IPS DF 6.9 (cell line): ENCODE data around the gene NGRN.
A peak's percentile ranks its signal among the peaks of the same experiment; 100 is the strongest.

Source experiments
- DNase-seq: peaks from one replicate; pipeline ENCODE4 v3.0.0-alpha.2; 2013; ENCODE audit warnings: low read depth, low spot score
- H3K27ac ChIP-seq: one replicate; pipeline ENCODE4 v1.5.1; 2013; ENCODE audit warnings: low read length, control low read depth
- H3K27me3 ChIP-seq: 2 replicates; pipeline ENCODE4 v1.6.1; 2013; ENCODE audit warnings: mild to moderate bottlenecking, low read length; ENCODE audit not compliant: control insufficient read depth, insufficient read depth
- H3K36me3 ChIP-seq: 2 replicates; pipeline ENCODE4 v1.6.1; 2013; ENCODE audit warnings: low read length; ENCODE audit not compliant: control insufficient read depth, insufficient read depth
- H3K4me1 ChIP-seq: 2 replicates; pipeline ENCODE4 v1.6.1; 2013; ENCODE audit warnings: low read length; ENCODE audit not compliant: control insufficient read depth, insufficient read depth
- H3K4me3 ChIP-seq: 2 replicates; pipeline ENCODE4 v1.5.1; 2013; ENCODE audit warnings: mild to moderate bottlenecking, low read length
- H3K9me3 ChIP-seq: 2 replicates; pipeline ENCODE4 v1.6.1; 2013; ENCODE audit warnings: low read length, inconsistent platforms; ENCODE audit not compliant: control insufficient read depth, insufficient read depth
- WGBS: extraction: QIAGEN DNeasy Blood & Tissue Kit; methylation state at CpG from one replicate; pipeline ENCODE4 v1.1.7; 2013; ENCODE audit warnings: mixed read lengths, missing lambda C conversion rate; ENCODE audit not compliant: insufficient read length, insufficient coverage; 5-methylcytosine and 5-hydroxymethylcytosine counted together

Gene NGRN

GRCh38 chr15:90265271-90266060 is at the start of gene NGRN:
Gene NGRN (plus strand): TSS chr15:90265672. CDS start chr15:90265713, 41 bp downstream.
- Histone ChIP-seq H3K4me1 (no peaks in the 10 kb centered on the region), H3K27me3 (no peaks in the 10 kb centered on the region), H3K36me3 (0 out of 2 replicates have a peak, but pooled peaks cover 1% of the 10 kb centered on the region), H3K4me3 (peak within 1 kb of the TSS; percentile 91), H3K9me3 (no peaks in the 10 kb centered on the region), H3K27ac (no peak within 1 kb of the TSS)
- DNase-seq = no peak
- WGBS = no CpG with 5 or more reads among the region's 59 CpGs

DNA sequence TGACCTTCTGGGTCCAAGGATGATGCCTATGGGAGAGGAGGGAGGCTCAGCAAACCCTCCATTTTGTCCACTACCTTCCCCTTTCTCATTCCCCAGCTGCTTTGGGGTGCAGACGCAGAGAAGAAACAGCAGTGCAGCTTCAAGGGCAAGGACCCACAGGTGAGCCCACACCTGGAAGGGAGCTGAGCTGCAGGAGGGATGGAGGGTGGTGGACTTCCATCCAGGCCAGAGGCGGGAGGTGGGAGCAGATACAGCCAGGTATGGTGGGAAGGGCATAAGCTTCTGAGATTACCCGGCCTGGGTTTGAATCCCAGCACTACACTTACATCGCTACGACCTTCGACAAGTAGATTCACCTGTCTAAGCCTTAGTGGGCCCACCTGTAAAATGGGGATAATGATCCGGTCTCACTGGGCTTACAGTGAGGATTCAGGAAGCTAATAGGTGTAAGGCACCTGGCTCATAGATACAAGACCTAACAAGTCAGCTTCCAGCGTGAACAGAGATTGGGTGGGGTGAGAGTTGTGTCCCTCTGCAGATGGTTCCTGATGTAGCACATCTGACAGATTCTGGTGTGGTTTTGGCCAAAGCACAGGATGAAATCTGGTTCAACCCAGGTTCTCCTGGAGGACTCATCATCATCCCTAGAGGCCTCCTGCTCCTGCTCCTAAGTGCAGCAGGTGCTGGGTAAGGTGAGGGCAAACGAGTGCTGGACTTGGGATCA is 47.6 kb upstream of the NGRN start:
- Histone ChIP-seq H3K27me3 (no peaks in the 10 kb centered on the region), H3K4me1 (no peaks in the 10 kb centered on the region), H3K36me3 (no peaks in the 10 kb centered on the region), H3K9me3 (no peaks in the 10 kb centered on the region), H3K27ac (no peak overlapping the region), H3K4me3 (no peak overlapping the region)
- WGBS = no CpG with 5 or more reads among the region's 9 CpGs
- no peak for DNase-seq

DNA sequence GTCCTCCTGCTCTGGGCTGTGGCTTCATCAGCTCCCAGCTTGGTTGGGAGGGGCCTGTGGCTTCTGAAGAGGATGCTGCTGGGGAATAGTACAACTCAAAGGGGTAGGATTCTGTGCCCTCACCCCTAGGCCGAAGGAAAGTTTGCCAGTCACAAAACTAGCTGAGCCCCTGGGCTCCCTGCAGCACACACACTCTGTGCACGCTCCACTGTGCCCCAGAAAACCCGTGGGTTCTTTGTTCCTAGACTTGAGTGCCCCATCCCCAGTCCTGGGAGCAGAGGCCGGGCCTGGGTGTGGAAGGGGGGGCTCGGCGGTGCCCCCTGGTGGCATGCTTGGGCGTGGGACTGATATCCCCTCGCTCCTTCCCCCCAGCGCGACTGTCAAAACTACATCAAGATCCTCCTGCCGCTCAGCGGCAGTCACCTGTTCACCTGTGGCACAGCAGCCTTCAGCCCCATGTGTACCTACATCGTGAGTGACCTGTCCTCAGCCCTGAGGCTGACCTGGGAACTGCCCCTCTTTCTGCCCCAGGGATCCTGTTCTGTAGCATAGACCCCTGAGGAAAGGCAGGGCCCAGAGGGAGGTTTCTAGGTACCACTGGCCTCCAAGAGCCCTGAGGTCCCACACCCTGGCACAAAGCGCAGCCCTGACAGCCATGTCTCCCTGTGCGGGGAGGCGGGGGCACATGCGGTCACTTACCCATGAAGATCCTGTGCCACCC is 45.9 kb upstream of the NGRN start:
- no peaks in the 10 kb centered on the region for H3K9me3 ChIP-seq
- no peaks in the 10 kb centered on the region for H3K27me3 ChIP-seq
- no peak for DNase-seq
- H3K4me1 ChIP-seq = no peaks in the 10 kb centered on the region
- no peak overlapping the region for H3K27ac ChIP-seq
- no peak overlapping the region for H3K4me3 ChIP-seq
- H3K36me3 ChIP-seq = peaks cover 13% of the 10 kb centered on the region
- no CpG with 5 or more reads among the region's 17 CpGs for WGBS

DNA sequence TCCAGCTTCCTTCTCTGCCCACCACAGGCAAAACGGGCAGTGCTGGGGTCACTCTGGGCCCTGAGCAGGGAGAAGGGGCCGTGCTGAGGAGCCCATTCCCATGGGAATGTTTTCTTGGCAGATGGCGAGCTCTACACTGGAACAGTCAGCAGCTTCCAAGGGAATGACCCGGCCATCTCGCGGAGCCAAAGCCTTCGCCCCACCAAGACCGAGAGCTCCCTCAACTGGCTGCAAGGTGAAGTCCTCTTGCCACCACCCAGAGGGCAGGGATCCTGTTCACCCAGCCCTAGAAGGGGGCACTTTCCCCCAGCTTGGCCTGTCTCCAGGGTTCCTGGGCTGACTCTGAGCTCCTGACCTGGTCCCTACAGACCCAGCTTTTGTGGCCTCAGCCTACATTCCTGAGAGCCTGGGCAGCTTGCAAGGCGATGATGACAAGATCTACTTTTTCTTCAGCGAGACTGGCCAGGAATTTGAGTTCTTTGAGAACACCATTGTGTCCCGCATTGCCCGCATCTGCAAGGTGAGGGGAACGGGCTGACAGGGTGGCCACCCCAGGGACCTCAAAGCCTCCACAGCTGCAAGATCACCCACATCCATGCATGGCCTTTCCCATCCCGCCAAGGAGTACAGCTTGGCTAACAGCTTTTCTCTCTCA is 44.1 kb upstream of the NGRN start:
- peaks cover 25% of the 10 kb centered on the region for H3K36me3 ChIP-seq
- WGBS = no CpG with 5 or more reads among the region's 14 CpGs

GRCh38 chr15:90222547-90222946 is 42.9 kb upstream of the NGRN start:
- no peak overlapping the region for H3K4me3 ChIP-seq
- no peaks in the 10 kb centered on the region for H3K4me1 ChIP-seq
- H3K9me3 ChIP-seq = no peaks in the 10 kb centered on the region
- WGBS = no CpG with 5 or more reads among the region's 2 CpGs
- DNase-seq = no peak
- H3K27ac ChIP-seq = no peak overlapping the region
- H3K27me3 ChIP-seq = no peaks in the 10 kb centered on the region
- H3K36me3 ChIP-seq = peaks cover 29% of the 10 kb centered on the region

More for the DNA sequence above, 44.1 kb upstream of the NGRN start:
- peak; percentile 55 for DNase-seq
- no peaks in the 10 kb centered on the region for H3K27me3 ChIP-seq
- no peak overlapping the region for H3K4me3 ChIP-seq
- H3K9me3 ChIP-seq = no peaks in the 10 kb centered on the region
- no peak overlapping the region for H3K27ac ChIP-seq
- H3K4me1 ChIP-seq = no peaks in the 10 kb centered on the region

- H3K27ac ChIP-seq = no peak overlapping the region
- no peaks in the 10 kb centered on the region for H3K4me1 ChIP-seq
- peaks cover 40% of the 10 kb centered on the region for H3K36me3 ChIP-seq
- no peaks in the 10 kb centered on the region for H3K27me3 ChIP-seq
- no peaks in the 10 kb centered on the region for H3K9me3 ChIP-seq
- no peak for DNase-seq
- no CpG with 5 or more reads among the region's 22 CpGs for WGBS
- H3K4me3 ChIP-seq = no peak overlapping the region
These were observed 41.9 kb upstream of the NGRN start for GRCh38 chr15:90223441-90224165.

DNA sequence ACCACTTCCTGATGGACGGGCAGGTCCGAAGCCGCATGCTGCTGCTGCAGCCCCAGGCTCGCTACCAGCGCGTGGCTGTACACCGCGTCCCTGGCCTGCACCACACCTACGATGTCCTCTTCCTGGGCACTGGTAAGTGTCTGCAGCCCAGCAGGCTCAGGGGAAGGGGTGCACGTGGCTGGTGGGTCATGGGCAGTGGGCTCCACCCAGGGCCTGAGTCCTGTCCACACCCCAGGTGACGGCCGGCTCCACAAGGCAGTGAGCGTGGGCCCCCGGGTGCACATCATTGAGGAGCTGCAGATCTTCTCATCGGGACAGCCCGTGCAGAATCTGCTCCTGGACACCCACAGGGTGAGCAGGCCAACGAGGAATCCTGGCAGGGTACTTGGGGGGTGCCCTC is 40.4 kb upstream of the NGRN start:
- no peaks in the 10 kb centered on the region for H3K9me3 ChIP-seq
- no peak overlapping the region for H3K4me3 ChIP-seq
- no peaks in the 10 kb centered on the region for H3K27me3 ChIP-seq
- DNase-seq = no peak
- H3K36me3 ChIP-seq = peaks cover 47% of the 10 kb centered on the region
- no peak overlapping the region for H3K27ac ChIP-seq
- no peaks in the 10 kb centered on the region for H3K4me1 ChIP-seq
- no CpG with 5 or more reads among the region's 17 CpGs for WGBS

DNA sequence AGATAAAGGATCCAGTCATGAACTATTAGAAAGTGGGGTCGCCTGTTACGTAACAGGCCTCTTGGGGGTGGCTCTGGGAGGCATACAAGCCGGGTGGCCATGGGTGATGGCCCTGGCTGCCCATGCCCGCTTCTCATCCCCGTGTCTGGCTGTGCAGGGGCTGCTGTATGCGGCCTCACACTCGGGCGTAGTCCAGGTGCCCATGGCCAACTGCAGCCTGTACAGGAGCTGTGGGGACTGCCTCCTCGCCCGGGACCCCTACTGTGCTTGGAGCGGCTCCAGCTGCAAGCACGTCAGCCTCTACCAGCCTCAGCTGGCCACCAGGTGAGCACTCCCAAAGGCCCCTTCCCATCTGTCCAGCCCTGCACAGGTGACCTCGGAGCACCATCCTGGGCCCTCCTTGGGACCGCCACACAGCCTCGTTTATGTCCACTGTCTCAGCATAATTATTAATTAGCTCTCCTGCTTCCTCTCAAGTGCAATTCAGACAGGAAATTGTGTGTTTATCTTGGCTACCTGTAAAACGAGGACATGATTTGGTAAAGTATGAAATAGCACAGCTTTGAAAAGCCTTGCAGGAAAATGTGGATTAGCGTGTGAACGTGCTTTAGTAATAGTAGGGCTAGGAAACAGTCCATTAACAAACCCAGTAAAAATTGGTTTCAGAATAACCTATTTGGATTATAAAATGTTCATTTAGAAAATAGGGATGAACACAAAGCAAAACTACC is 39.8 kb upstream of the NGRN start:
- Histone ChIP-seq H3K36me3 (peaks cover 47% of the 10 kb centered on the region), H3K4me3 (no peak overlapping the region), H3K9me3 (no peaks in the 10 kb centered on the region), H3K27me3 (no peaks in the 10 kb centered on the region), H3K27ac (no peak overlapping the region), H3K4me1 (no peaks in the 10 kb centered on the region)
- DNase-seq = no peak
- no CpG with 5 or more reads among the region's 18 CpGs for WGBS

- H3K4me3 ChIP-seq = no peak overlapping the region
- H3K27me3 ChIP-seq = no peaks in the 10 kb centered on the region
- no peaks in the 10 kb centered on the region for H3K9me3 ChIP-seq
- WGBS = no CpG with 5 or more reads among the region's 7 CpGs
- peaks cover 47% of the 10 kb centered on the region for H3K36me3 ChIP-seq
- H3K4me1 ChIP-seq = no peaks in the 10 kb centered on the region
- DNase-seq = no peak
- no peak overlapping the region for H3K27ac ChIP-seq
These were observed 38.1 kb upstream of the NGRN start for GRCh38 chr15:90227336-90227735.
